ENCODE data around the gene TOP2A. TPM values are rescaled to one million over a fixed set of nuclear protein-coding genes. Genes with fewer than 3 reads are reported as not detected.

Gene TOP2A
- total RNA-seq, 1 experiment from 2014 or later: 230 TPM

DNA sequence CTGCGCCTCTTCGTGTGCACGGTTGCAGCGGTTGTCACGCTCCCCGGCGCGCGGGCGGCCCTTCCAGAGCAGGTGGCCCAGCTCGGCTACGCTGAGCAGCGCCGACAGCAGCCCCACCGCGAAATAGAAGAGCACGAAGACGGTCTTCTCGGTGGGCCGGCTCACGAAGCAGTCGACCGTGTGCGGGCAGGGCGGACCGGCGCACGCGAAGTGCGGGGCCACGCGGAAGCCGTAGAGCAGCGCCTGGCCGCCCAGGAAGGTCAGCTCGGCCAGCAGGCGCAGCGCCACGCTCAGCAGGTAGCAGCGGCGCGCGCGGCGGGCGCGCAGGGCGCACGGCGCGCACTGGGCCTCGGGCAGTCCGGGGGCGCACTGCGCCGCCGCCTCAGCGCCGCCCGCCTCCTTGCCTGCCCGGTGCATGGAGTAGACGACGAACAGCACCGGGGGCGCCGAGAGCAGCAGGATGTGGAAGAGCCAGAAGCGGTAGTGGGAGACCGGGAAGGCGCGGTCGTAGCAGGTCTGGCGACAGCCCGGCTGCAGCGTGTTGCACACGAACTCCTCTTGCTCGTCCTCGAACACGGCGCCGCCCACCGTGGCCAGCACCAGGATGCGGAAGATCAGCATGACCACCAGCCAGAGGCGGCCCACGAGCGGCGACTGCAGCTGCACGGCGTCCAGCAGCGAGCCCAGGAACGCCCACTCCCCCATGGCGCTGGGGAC is 54.4 kb downstream of the TOP2A start:
- DNase-seq: no peak
- no peak overlapping the region for H2BK15ac ChIP-seq (ENCODE audit: low read depth, low read length)
- H3K27ac Mint-ChIP-seq: no peak overlapping the region
- H3K27ac ChIP-seq (ENCODE audit: insufficient read length, low read depth, low read length): no peak overlapping the region
- no peaks in the 10 kb centered on the region for H3K79me1 ChIP-seq (ENCODE audit: insufficient read depth, low read depth, low read length, poor library complexity, severe bottlenecking)
- peak overlapping the region; percentile 68 to 82 for H3K4me3 Mint-ChIP-seq
- H3K9me3 ChIP-seq (ENCODE audit: control insufficient read depth, low read depth, low read length): no peaks in the 10 kb centered on the region
- peaks cover 10% of the 10 kb centered on the region for H3K23me2 ChIP-seq (ENCODE audit: insufficient read length, low read depth, low read length, poor library complexity, severe bottlenecking)
- no peaks in the 10 kb centered on the region for H4K20me1 ChIP-seq (ENCODE audit: control insufficient read depth, insufficient read depth, insufficient read length)
- no peak overlapping the region for H2AFZ ChIP-seq (ENCODE audit: low read length)
- no peak overlapping the region for H3K4ac ChIP-seq (ENCODE audit: low read depth, low read length)
- H3K23ac ChIP-seq (ENCODE audit: insufficient read length, low read depth, low read length): no peak overlapping the region
- H3K27me3 ChIP-seq (ENCODE audit: insufficient read depth, low read length): peaks cover 9% of the 10 kb centered on the region; the same call in 1 of the 2 replicates
- no peak overlapping the region for H2BK5ac ChIP-seq (ENCODE audit: insufficient read length, low read length)
- H3K79me2 ChIP-seq (ENCODE audit: insufficient read depth, low read length): no peaks in the 10 kb centered on the region
- H3K4me1 Mint-ChIP-seq: peaks cover 24 to 35% of the 10 kb centered on the region in 2 experiments
- H3K14ac ChIP-seq (ENCODE audit: insufficient read depth, low read length): no peak overlapping the region
- no peak overlapping the region for H3K9ac ChIP-seq (ENCODE audit: extremely low read depth, insufficient read length, low read length)
- TF ChIP-seq, protein P1, sequence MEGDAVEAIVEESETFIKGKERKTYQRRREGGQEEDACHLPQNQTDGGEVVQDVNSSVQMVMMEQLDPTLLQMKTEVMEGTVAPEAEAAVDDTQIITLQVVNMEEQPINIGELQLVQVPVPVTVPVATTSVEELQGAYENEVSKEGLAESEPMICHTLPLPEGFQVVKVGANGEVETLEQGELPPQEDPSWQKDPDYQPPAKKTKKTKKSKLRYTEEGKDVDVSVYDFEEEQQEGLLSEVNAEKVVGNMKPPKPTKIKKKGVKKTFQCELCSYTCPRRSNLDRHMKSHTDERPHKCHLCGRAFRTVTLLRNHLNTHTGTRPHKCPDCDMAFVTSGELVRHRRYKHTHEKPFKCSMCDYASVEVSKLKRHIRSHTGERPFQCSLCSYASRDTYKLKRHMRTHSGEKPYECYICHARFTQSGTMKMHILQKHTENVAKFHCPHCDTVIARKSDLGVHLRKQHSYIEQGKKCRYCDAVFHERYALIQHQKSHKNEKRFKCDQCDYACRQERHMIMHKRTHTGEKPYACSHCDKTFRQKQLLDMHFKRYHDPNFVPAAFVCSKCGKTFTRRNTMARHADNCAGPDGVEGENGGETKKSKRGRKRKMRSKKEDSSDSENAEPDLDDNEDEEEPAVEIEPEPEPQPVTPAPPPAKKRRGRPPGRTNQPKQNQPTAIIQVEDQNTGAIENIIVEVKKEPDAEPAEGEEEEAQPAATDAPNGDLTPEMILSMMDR (conservative IDR thresholded peaks at IDR 0.05): no peak
- no CpG with 5 or more reads among the region's 91 CpGs for WGBS (ENCODE audit: extremely low coverage, insufficient read length, low lambda C conversion rate)
- H4K91ac ChIP-seq (ENCODE audit: insufficient read length, low read depth, low read length): no peak overlapping the region
- no peak overlapping the region for H3T11ph ChIP-seq (ENCODE audit: low read length)
- H2BK12ac ChIP-seq (ENCODE audit: insufficient read length, low read depth, low read length): no peak overlapping the region
- H2AK5ac ChIP-seq (ENCODE audit: insufficient read length, low read length): no peak overlapping the region
- H2BK120ac ChIP-seq (ENCODE audit: low read depth, low read length, poor library complexity, severe bottlenecking): no peak overlapping the region
- H3K9me3 Mint-ChIP-seq: no peaks in the 10 kb centered on the region; a peak in 1 of 5 replicates
- no peak overlapping the region for H3K18ac ChIP-seq (ENCODE audit: insufficient read length, low read depth, low read length)
- no peak overlapping the region for H4K8ac ChIP-seq (replicated peaks; ENCODE audit: insufficient read length, low read depth, low read length)
- no peaks in the 10 kb centered on the region for H3K36me3 Mint-ChIP-seq (ENCODE audit: insufficient read depth in 1 of 3, low read depth in 3 of 3)
- H4K5ac ChIP-seq (ENCODE audit: insufficient read length, low read depth, low read length): no peak overlapping the region
- peaks cover 44% of the 10 kb centered on the region for H3K27me3 Mint-ChIP-seq (ENCODE audit: low read depth)
- H2BK20ac ChIP-seq (ENCODE audit: low read depth, low read length, poor library complexity, severe bottlenecking): no peak overlapping the region
- H3K4me2 ChIP-seq (ENCODE audit: insufficient read depth, insufficient read length, low read length): peak overlapping the region; percentile 26
- H3K4me1 ChIP-seq (ENCODE audit: insufficient read depth, low read length): peaks cover 3% of the 10 kb centered on the region
- no peak overlapping the region for H3K56ac ChIP-seq (ENCODE audit: insufficient read length, low read depth, low read length)
